ENCODE data around the gene ING5. TPM values are rescaled to one million over a fixed set of nuclear protein-coding genes. Genes with fewer than 3 reads are reported as not detected.
"Not testable (repeated sequence)": the region's sequence is repeated elsewhere in the genome, so short reads cannot be mapped to it uniquely, and the experiment has no call there.

Gene ING5
- total RNA-seq: 7.9 and 16.2 TPM in 2 replicates

- DNase-seq (ENCODE audit: extremely low read depth, low read depth, low spot score): no peak
Observed at GRCh38 chr2:241701399-241702154, at the start of gene ING5. Gene ING5, plus strand, starts transcription at chr2:241702039. Its CDS starts 27 bp downstream, at chr2:241702066.

- no peak for DNase-seq (ENCODE audit: extremely low read depth, low read depth, low spot score)
Observed at GRCh38 chr2:241652142-241652541, 49.7 kb upstream of the ING5 start.

- no peak for DNase-seq (ENCODE audit: extremely low read depth, low read depth, low spot score)
Observed at GRCh38 chr2:241652722-241653121, 49.1 kb upstream of the ING5 start.

DNA sequence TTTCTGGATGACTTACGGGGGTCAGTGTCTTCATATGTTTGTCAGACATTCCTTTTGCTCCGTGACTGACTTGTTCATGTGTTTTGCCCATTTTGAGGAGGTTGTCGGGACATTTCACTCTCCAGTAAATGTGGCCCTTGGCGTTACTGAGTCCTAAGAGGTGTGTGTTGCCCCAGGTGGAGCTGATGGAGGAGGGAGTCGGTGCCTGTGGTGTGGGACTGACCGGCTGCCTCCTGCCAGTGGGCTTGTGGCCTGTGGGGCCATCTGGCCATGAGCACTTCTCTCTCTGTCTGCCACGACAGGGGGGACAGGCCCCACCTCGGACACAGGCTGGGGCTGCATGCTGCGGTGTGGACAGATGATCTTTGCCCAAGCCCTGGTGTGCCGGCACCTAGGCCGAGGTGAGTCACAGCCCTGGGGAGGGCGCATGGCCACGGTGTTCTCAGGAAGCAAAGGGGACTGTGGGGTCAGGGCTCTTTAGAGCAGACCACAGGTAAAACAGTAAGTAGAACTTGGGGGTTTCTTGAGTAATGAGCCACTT, 48.6 kb upstream of the ING5 start:
- no peak for DNase-seq (ENCODE audit: extremely low read depth, low read depth, low spot score)

GRCh38 chr2:241654551-241654950, 47.3 kb upstream of the ING5 start:
- DNase-seq (ENCODE audit: extremely low read depth, low read depth, low spot score): no peak

DNA sequence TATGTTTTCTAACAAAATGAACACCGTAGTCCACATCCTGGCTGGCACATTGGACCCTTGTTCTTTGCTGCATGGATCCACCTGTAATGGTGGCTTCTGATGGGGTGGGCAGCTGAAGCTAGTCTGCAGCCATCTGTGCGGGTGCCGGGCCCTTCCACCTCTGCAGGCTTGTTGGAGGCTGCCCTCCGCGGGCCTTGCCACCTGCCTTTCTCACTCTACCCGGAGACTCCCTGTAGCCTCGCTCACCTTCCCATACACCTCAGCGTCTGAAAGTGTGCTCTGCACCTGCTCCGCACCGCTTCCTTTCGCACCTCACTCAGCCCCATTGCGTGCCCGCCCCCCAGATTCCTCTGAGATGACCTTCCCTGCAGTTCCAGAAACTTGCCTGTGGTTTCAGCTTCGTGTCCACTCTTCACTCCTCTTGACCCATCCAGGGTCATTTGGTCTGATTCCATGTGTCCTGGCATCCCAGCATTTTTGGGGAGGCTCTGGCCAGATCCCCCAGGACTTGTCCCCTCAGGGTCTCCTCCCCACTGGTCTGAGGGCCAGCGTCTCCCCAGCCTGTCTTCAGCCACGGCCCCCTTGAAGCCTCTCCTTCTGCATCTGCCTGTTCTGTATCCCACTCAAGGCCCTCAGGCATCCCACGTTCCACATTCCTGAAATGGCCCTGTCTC, 46.2 kb upstream of the ING5 start:
- DNase-seq (ENCODE audit: extremely low read depth, low read depth, low spot score): no peak

- DNase-seq (ENCODE audit: extremely low read depth, low read depth, low spot score): no peak
Observed at GRCh38 chr2:241656190-241656741, 45.6 kb upstream of the ING5 start.

DNA sequence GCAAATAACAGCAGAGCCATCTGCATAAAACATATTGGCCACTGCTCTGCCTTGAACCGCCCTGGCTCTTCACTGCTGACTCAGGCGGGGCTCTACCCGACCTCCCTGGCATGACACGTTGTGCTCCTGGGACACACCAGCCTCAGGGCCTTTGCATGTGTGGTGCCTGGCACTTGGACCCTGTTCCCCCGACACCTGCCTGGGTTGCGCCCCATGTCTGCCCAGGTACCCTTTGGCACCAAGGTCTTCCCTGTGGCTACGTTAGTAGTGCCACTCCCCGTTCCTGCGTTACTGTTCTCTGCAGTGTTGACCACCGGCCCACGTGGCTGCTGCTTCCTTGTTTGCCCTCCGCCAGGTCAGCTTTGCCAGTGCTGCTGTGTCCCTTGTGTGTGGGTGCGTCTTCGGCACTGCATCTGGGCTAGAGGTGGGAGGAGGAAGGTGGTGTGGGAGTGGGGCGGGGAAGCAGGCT, 44.0 kb upstream of the ING5 start:
- DNase-seq (ENCODE audit: extremely low read depth, low read depth, low spot score): no peak

- no peak for DNase-seq (ENCODE audit: extremely low read depth, low read depth, low spot score)
Observed at GRCh38 chr2:241658296-241658695, 43.5 kb upstream of the ING5 start.

GRCh38 chr2:241659150-241659739, 42.6 kb upstream of the ING5 start:
- DNase-seq (ENCODE audit: extremely low read depth, low read depth, low spot score): no peak

DNA sequence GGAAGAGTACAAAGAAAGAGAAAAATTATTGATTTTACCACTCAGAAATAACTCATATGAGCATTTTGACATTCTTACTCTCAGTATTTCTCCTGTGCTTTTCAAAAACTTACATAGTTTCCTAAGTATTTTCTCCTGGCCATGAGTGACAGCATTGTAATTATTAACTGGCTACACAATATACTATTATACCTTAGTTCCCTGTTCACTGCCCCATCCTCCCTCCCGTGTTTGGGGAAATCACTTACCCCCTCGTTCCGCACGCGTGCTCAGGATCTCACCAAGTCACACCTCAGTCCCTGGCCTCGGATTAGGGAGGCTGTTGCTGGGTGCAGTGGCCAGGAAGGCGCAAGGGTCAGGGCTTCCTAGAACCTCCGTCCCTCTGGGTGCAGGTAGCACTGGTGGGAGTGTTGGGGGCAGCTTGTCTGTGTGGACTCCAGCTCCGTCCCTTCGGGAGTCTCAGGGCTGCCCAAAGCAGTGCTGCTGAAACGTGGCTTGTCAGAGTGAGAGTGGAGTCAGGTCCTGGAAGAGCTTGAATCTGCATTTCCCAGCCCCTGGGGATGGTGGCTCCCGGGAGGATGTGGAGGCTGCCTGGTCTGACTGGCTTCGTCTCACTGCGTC, 41.1 kb upstream of the ING5 start:
- DNase-seq (ENCODE audit: extremely low read depth, low read depth, low spot score): no peak

GRCh38 chr2:241662731-241663130, 39.1 kb upstream of the ING5 start:
- DNase-seq (ENCODE audit: extremely low read depth, low read depth, low spot score): not testable (repeated sequence)

DNA sequence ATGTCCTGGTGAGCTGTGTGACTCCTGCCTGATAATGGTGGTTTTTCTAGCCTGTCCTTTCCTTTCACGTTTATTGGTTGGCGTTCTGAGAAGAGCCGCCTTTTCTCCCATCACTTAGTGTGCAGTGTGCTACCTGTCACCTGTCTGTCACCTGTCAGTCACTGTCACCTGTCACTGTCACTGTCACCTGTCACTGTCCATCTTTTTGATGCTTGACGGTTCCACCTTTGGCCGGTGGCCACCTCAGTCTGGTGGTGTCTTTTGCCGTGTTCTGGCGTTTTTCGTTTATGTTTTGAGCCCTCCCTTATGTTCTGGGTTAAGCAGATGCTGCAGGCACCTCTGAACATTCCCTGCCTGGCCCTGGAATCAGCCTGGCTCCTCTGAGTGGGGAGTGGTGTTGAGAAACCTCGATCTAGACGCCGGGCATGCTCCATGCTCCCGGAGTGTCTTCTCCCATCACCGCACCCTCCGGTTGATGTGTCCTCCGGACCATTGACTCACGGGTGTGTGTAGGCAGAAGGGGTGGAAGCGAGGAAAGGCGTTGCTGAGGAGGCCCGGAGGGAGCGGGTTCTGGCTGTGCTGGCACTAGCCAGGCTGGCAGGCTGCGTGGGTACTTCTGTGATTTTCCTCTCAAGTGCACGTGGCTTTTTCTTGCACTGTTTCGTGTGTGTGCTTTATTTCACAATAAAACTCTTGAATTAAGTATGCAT, 36.0 kb upstream of the ING5 start:
- DNase-seq (ENCODE audit: extremely low read depth, low read depth, low spot score): no peak

DNA sequence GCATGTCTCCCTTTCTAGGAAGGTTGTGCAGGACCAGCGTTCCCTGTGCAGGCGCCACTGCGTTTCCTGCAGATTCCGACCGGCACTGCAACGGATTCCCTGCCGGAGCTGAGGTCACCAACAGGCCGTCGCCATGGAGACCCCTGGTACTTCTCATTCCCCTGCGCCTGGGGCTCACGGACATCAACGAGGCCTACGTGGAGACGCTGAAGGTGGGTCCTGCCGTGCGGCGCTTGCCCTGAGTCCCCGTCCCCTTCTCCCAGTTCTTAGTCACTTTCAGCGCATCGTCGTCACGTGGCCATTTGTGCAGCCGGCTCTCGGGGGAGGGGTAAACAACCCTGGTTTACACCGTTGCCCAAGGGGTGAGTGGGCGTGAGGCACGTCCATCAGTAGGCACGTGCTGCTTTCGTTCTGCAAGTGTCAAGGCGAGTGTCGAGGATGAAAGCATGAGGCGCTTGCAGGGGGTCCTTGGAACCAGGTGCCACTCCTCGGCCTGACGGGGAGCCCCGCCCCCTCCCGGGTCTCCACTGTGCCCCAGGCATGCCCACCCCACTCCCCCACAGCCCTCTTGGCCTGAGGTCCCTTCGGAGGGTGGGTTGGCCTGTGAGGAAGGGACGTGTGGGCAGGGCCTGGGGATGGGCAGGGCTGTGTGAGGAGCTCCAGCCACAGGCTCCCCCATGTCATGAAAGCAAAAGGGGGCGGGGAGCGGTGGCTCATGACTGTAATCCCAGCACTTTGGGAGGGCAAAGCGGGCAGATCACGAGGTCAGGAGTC, 35.0 kb upstream of the ING5 start:
- peak; percentile 39 for DNase-seq (ENCODE audit: extremely low read depth, low read depth, low spot score)

DNA sequence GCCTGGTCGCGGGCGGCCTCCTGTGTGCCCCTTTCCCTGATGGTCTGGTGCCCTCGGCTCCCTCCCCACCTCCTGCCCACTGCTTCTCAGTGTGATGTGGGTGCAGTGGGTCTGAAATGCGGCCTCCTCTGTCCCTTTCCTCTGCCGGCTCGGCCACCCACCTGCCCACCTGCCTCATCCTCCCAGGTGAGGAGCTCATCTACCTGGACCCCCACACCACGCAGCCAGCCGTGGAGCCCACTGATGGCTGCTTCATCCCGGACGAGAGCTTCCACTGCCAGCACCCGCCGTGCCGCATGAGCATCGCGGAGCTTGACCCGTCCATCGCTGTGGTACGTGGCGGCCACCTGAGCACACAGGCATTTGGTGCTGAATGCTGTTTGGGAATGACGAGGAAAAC, 33.5 kb upstream of the ING5 start:
- DNase-seq (ENCODE audit: extremely low read depth, low read depth, low spot score): no peak

- DNase-seq (ENCODE audit: extremely low read depth, low read depth, low spot score): no peak
Observed at GRCh38 chr2:241668839-241669238, 33.0 kb upstream of the ING5 start.

GRCh38 chr2:241670333-241671110, 31.3 kb upstream of the ING5 start:
- DNase-seq (ENCODE audit: extremely low read depth, low read depth, low spot score): no peak

- DNase-seq (ENCODE audit: extremely low read depth, low read depth, low spot score): no peak
Observed at GRCh38 chr2:241671457-241672240, 30.2 kb upstream of the ING5 start.

All from glomerular endothelial cell (primary cell).